Liver (tissue), 9 donors: Measurements from ENCODE around the gene KBTBD13. TPM values are rescaled to one million over a fixed set of nuclear protein-coding genes. Genes with fewer than 3 reads are reported as not detected.

Source experiments
- DNase-seq: peaks from one replicate; pipeline ENCODE4 v3.0.0-alpha.2; 2017; ENCODE audit warnings: low spot score
- H3K27ac ChIP-seq, 2 donors: one replicate each; pipeline ENCODE4 v1.7.0; 2013; ENCODE audit warnings: inconsistent platforms in 2 of 2, low read length in 2 of 2, control low read depth in 1 of 2, low read depth in 1 of 2, mild to moderate bottlenecking in 1 of 2
- H3K27me3 ChIP-seq, 4 donors: one replicate each; pipeline versions ENCODE4 v1.6.1 to v1.7.0; 2013; ENCODE audit warnings: low read length in 3 of 4, inconsistent platforms in 1 of 4, mild to moderate bottlenecking in 1 of 4, moderate library complexity in 1 of 4; ENCODE audit not compliant: control insufficient read depth in 4 of 4, insufficient read depth in 4 of 4
- H3K36me3 ChIP-seq, 4 donors: one replicate each; pipeline versions ENCODE4 v1.6.1 to v1.7.0; 2013; ENCODE audit warnings: low read length in 3 of 4, mild to moderate bottlenecking in 3 of 4, low read depth in 1 of 4, moderate library complexity in 1 of 4; ENCODE audit not compliant: control insufficient read depth in 4 of 4, insufficient read depth in 3 of 4
- H3K4me1 ChIP-seq, 4 donors: one replicate each; pipeline versions ENCODE4 v1.6.1 to v1.7.0; 2013; ENCODE audit warnings: low read length in 3 of 4, mild to moderate bottlenecking in 3 of 4, moderate library complexity in 1 of 4; ENCODE audit not compliant: control insufficient read depth in 4 of 4, insufficient read depth in 4 of 4
- H3K4me3 ChIP-seq, 3 donors: one replicate each; pipeline versions ENCODE4 v1.6.1 to v1.7.0; 2013; ENCODE audit warnings: low read length in 3 of 3, control low read depth in 1 of 3, low read depth in 1 of 3, mild to moderate bottlenecking in 1 of 3
- H3K9ac ChIP-seq, 2 donors: one replicate each; pipeline ENCODE4 v1.7.0; 2013; ENCODE audit warnings: low read length in 2 of 2, mild to moderate bottlenecking in 2 of 2, moderate library complexity in 2 of 2, control low read depth in 1 of 2, low read depth in 1 of 2
- H3K9me3 ChIP-seq, 4 donors: one replicate each; pipeline versions ENCODE4 v1.6.1 to v1.7.0; 2013; ENCODE audit warnings: low read length in 3 of 4; ENCODE audit not compliant: control insufficient read depth in 4 of 4
- ATF3 ChIP-seq: IDR thresholded peaks from 2 replicates; pipeline ENCODE4 v1.6.1; 2016; ENCODE audit warnings: antibody characterized with exemption
- CTCF ChIP-seq: fragments of 150-350 bp; IDR thresholded peaks from 2 replicates; pipeline ENCODE4 v1.5.1; 2017; ENCODE audit warnings: improper control_type of control experiment, low read depth, low read length; ENCODE audit not compliant: missing input control
- EGR1 ChIP-seq, 2 donors: IDR thresholded peaks; 2 replicates each; pipeline ENCODE4 v1.6.1; 2016 to 2018; ENCODE audit warnings: antibody characterized with exemption in 2 of 2, low read depth in 2 of 2
- FOXA1 ChIP-seq: IDR thresholded peaks from 2 replicates; pipeline ENCODE4 v1.6.1; 2016; ENCODE audit warnings: antibody characterized with exemption
- FOXA2 ChIP-seq: IDR thresholded peaks from 2 replicates; pipeline ENCODE4 v1.6.1; 2016; ENCODE audit warnings: antibody characterized with exemption
- GABPA ChIP-seq, 2 donors: IDR thresholded peaks in 1 of 2; conservative IDR thresholded peaks in 1 of 2; 2 replicates each; pipeline ENCODE4 v1.6.1; 2016; ENCODE audit warnings: antibody characterized with exemption in 2 of 2, mild to moderate bottlenecking in 1 of 2, moderate library complexity in 1 of 2
- HNF4A ChIP-seq, 2 donors: conservative IDR thresholded peaks; 2 replicates each; pipeline ENCODE4 v1.6.1; 2016; ENCODE audit warnings: antibody characterized with exemption in 2 of 2, mild to moderate bottlenecking in 2 of 2
- HNF4G ChIP-seq: IDR thresholded peaks from 2 replicates; pipeline ENCODE4 v1.6.1; 2016; ENCODE audit warnings: antibody characterized with exemption
- JUND ChIP-seq, 2 donors: IDR thresholded peaks; 2 replicates each; pipeline ENCODE4 v1.6.1; 2016; ENCODE audit warnings: antibody characterized with exemption in 2 of 2
- MAX ChIP-seq: IDR thresholded peaks from 2 replicates; pipeline ENCODE4 v1.6.1; 2016; ENCODE audit warnings: antibody characterized with exemption
- NR2F2 ChIP-seq: IDR thresholded peaks from 2 replicates; pipeline ENCODE4 v1.6.1; 2016; ENCODE audit warnings: antibody characterized with exemption
- RXRA ChIP-seq, 2 donors: IDR thresholded peaks; 2 replicates each; pipeline ENCODE4 v1.6.1; 2017 to 2018; ENCODE audit warnings: antibody characterized with exemption in 2 of 2, mild to moderate bottlenecking in 1 of 2
- TAF1 ChIP-seq: conservative IDR thresholded peaks from 2 replicates; pipeline ENCODE4 v1.6.1; 2016; ENCODE audit warnings: antibody characterized with exemption, mild to moderate bottlenecking
- YY1 ChIP-seq: IDR thresholded peaks from 2 replicates; pipeline ENCODE4 v1.6.1; 2016; ENCODE audit warnings: antibody characterized with exemption, mild to moderate bottlenecking
- WGBS: extraction: QIAGEN DNeasy Blood & Tissue Kit; methylation state at CpG from one replicate; pipeline ENCODE4 v1.1.7; 2013; 5-methylcytosine and 5-hydroxymethylcytosine counted together
- polyA plus RNA-seq, 2 donors: library from polyadenylated mRNA; stranded (reverse) in 1 of 2; unstranded in 1 of 2; fragments of 200-250 nt in 1 of 2; fragments of >200 nt in 1 of 2; fragmentation: Nextera tagmentation in 1 of 2; extraction: Ambion mirVana in 1 of 2; gene quantifications; one replicate each; pipeline versions ENCODE4 v1.2.1 to v1.2.3, GENCODE V29; 2013 to 2015
- total RNA-seq, 2 donors: library from RNA; depleted of rRNA; stranded (reverse); fragments of >200 nt; gene quantifications; one replicate each; pipeline ENCODE4 v1.2.3, GENCODE V29; 2014
- donor health status: healthy.
- donor health status: healthy.
- donor health status: healthy.
- donor health status: healthy.
- donor health status: healthy.

Gene KBTBD13
- total and polyA plus RNA-seq, 4 donors: not detected

GRCh38 chr15:65094294-65094995 lies 17.9 kb downstream of the KBTBD13 start:
- no peaks in the 10 kb centered on the region for H3K9me3 ChIP-seq
- WGBS: 84% methylated on average over 14 of the region's 14 CpGs
- H3K4me3 ChIP-seq: no peak overlapping the region
- no peak for DNase-seq
- H3K9ac ChIP-seq: no peak overlapping the region
- H3K36me3 ChIP-seq: peaks cover 6 to 20% (median 12%) of the 10 kb centered on the region in 4 donors
- peak overlapping the region in 1 of 2 donors; percentile 20 for H3K27ac ChIP-seq
- H3K4me1 ChIP-seq: peaks cover 0 to 26% (median 13%) of the 10 kb centered on the region in 4 donors
- H3K27me3 ChIP-seq: no peaks in the 10 kb centered on the region
- TF ChIP-seq RXRA (IDR thresholded peaks at IDR 0.05): peak in 1 of 2 donors; percentile 13
- no peak for TF ChIP-seq FOXA1
- TF ChIP-seq TAF1: no peak
- TF ChIP-seq HNF4A (conservative IDR thresholded peaks at IDR 0.05): no peak

GRCh38 chr15:65095011-65095746 lies 18.6 kb downstream of the KBTBD13 start:
- TF ChIP-seq CTCF (no peak), HNF4A (conservative IDR thresholded peaks at IDR 0.05) (peak; percentile 13 to 29), FOXA1 (no peak), TAF1 (no peak), RXRA (IDR thresholded peaks at IDR 0.05) (peak; percentile 24 to 41)
- H3K4me1 ChIP-seq: peaks cover 0 to 20% (median 13%) of the 10 kb centered on the region in 4 donors
- H3K4me3 ChIP-seq: no peak overlapping the region
- WGBS: 62% methylated on average over 5 of the region's 5 CpGs
- H3K36me3 ChIP-seq: peaks cover 6 to 24% (median 15%) of the 10 kb centered on the region in 4 donors
- H3K27me3 ChIP-seq: no peaks in the 10 kb centered on the region
- H3K9ac ChIP-seq: no peak overlapping the region
- no peaks in the 10 kb centered on the region for H3K9me3 ChIP-seq
- H3K27ac ChIP-seq: no peak overlapping the region
- no peak for DNase-seq

- H3K9ac ChIP-seq: no peak overlapping the region
- H3K36me3 ChIP-seq: peaks cover 6 to 29% (median 18%) of the 10 kb centered on the region in 4 donors
- 93% methylated on average over 6 of the region's 6 CpGs for WGBS
- no peaks in the 10 kb centered on the region for H3K27me3 ChIP-seq
- no peak for TF ChIP-seq FOXA2
- no peak for TF ChIP-seq JUND (IDR thresholded peaks at IDR 0.05)
- no peak for TF ChIP-seq ATF3
- TF ChIP-seq MAX: no peak
- no peak for TF ChIP-seq GABPA (IDR thresholded peaks at IDR 0.05 in 1 of 2, conservative IDR thresholded peaks at IDR 0.05 in 1 of 2)
- no peak for TF ChIP-seq CTCF
- TF ChIP-seq HNF4A (conservative IDR thresholded peaks at IDR 0.05): no peak
- TF ChIP-seq HNF4G: no peak
- no peak for TF ChIP-seq NR2F2
- TF ChIP-seq YY1: no peak
- TF ChIP-seq EGR1 (IDR thresholded peaks at IDR 0.05; ENCODE audit: low read depth in 2 of 2): no peak
- no peak overlapping the region for H3K4me3 ChIP-seq
- no peak for DNase-seq
- H3K4me1 ChIP-seq: peaks cover 0 to 16% (median 13%) of the 10 kb centered on the region in 4 donors
- no peaks in the 10 kb centered on the region for H3K9me3 ChIP-seq
- no peak overlapping the region for H3K27ac ChIP-seq
These were observed 19.2 kb downstream of the KBTBD13 start for GRCh38 chr15:65095747-65096104.
